COLO829 (cell line): ENCODE results near the gene CHTOP.

ENCODE experiments used
- DNase-seq: peaks from one replicate; pipeline ENCODE4 v3.0.0; 2012; ENCODE audit warnings: low spot score

CHTOP gene

DNA sequence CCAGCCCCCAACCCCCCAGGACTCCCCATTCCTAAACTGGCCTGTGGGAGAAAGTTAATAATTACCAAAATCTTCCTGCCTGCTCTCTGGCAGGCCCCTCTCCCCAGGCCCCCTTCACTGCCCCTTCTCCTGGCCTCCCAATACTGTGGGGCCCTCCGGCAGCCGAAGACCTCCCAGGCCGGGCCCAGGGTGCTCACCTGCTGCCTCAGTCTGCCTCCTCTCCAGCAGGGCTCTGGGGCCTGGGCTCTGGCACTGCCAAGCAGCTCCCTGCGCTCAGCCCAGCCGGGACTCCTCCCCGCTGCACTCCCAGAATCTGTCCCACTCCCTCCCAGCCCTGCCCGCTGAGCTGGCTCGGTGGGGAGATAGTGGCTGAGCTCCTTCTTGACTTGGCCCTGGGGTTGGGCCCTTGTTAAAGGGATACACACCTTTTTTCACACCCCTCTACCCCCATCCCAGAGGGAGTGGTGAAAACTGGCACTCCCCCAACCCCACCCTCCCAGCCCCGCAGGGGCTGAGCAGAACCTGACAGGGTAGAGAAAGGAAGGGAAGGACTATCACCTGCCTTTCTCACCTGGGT lies 21.0 kb upstream of the CHTOP start, which contains the start of gene S100A16:
S100A16 (minus strand) TSS at position 383 of the 577 bp plus-strand sequence. CDS start 4,986 bp downstream, outside the sequence.
- DNase-seq: no peak

DNA sequence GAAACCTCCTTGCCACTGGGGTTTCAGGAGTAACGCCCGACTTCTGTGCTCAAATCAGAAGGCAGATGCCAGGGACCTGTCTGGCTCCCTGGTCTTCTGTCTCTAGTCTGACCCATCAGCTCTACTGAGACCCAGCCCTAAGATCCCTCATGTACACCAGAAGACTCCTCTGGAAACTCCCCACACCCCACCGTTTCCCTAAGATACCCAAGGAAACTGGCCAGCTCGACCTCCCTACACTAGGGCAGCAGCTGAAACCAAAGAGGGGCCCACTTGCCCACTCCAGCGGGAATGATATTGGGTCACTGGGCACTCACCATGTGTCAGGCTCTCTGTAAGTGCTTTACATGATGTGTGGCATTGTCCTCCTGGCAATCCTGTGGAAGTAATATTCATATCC lies 20.5 kb upstream of the CHTOP start:
- no peak for DNase-seq

DNA sequence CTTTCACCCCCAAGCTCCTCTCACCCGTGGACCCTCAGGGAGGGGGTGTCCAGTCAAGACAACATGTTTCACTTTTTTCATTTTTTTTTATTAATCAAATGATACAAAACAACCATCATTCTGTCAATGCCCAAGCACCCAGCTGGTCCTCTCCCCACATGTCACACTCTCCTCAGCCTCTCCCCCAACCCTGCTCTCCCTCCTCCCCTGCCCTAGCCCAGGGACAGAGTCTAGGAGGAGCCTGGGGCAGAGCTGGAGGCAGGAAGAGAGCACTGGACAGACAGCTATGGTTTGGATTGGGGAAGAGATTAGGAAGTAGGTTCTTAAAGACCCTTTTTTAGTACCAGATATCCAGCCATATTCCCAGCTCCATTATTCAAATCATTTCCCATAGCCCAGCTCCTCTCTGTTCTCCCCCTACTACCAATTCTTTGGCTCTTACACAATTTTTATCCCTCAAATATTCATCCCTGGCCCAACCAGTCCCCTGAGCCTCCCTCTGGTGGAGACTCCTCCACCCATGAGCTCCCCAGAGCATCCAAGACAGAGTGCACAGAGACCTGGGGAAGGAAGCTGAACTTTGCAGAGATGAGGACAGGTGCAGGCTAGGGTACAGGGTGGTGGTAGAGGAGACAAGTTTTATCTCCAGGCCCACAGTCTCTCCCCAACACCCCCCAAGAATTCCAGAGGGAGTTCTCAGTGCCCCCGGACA lies 19.5 kb upstream of the CHTOP start:
- no peak for DNase-seq

DNA sequence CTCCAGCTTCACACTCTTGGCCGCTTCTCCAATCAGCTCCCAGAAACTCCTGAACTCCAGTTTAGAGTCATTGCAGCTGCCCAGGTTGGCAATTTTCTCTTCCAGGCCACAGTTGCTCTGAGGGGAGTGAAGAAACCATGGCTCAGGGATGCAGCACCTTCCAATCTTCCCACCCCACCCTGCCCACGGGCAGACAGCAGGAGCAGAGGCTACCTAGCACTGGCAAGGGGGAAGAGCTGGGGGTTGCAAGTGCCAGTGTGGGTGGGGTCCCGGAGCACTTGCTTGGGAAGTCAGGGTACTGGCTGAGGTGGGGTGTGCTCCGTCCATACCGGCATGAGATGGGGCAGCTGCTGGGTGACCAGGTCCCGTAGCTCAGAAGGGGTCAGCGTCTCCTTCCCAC lies 19.0 kb upstream of the CHTOP start:
- no peak for DNase-seq

DNA sequence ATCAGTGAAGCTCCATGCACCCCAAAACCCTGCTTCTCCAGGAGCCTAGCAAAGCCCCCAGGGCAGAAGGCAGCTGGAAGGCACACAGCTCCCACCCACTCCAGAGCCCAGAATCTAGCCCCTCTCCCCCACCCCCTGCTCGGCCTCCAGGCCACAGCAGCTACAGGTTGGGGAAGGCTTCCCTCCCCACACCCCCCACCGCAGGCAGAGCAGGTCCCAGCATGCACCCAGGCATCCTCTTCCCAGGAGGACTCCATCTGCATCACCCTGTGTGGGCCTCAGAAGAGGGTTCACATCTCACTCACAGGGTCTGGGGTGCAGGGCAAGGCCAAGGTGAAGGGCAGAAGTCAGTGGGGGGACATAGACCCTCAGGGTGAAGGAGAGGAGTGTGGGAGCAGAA lies 18.5 kb upstream of the CHTOP start:
- DNase-seq: no peak

DNA sequence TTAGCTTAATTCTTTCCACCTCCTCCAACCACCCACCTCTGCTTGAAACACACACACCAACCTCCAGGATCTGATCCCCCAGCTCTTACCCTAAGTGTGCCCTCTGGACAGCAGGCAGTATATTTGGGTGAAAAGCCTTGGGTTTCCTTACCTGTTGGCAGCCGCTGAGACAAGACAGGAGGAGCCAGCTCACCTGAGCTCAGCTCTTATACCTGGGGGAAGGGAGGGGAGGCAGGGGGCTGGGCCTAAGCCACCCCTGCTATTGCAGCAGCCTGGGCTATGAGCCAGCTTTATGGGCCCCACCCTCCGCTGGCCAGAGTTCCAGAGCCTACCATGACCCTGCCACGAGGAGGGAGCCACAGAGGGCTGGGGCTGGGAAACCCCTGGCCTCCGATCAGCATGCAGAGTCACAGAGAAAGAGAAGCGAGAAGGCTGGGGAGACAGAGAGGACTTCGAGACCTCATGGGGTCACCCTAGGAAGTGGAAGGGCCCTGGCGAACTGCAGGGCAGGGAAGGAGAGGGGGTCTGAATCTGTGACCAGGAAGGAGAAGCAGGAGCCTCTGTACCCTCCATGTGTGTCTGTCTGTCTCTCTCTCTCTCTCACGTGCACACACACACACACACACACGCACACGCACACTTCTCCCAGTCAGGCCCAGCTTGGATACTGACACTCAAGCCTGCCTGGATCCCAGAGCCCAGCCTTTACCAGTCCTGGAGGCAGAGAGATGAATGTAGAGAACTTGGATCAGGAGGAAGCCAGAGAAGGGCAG lies 17.5 kb upstream of the CHTOP start, which contains the start of gene S100A14:
S100A14 (minus strand) TSS at position 182 of the 773 bp plus-strand sequence. CDS start 467 bp downstream, outside the sequence.
- DNase-seq: no peak

DNA sequence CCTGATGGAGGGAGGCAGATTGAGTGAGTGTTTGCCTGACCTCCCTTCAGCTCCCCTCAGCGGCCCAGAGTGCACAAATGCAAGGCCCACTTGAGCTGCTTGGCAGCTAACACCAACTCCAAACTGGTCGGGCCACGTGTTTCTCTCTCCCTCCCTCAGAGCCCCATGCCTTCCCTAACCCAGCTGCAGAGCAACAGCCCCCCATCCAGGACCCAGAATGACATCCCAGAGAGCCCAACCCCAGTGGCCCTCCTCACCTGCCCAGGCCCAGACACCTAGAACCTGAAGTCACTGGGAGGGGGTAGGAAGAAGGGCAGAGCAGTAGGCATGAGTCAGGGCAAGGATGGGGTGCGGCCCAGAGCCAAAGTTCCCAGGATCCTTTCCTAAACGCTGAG lies 17.0 kb upstream of the CHTOP start:
- no peak for DNase-seq

DNA sequence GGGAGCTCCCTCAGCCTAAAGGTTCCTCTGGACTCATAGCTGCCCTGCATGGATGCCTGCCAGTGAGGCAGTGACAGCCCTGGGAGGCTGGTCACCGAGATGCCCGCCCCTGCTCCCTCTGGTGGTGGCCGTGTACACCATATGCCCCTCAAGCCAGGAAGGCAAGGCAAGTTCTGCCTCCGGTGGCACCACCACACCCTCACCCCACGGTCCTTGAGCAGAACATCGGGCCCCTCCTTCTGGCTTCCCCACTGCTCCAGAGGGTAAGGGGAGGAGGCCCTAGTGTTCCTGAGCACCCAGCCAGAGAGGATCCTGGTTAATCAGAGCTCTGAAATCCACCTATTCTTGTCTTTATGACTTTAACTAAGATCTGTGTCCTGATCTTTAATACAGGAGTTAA lies 16.2 kb upstream of the CHTOP start:
- DNase-seq: peak; percentile 82

DNA sequence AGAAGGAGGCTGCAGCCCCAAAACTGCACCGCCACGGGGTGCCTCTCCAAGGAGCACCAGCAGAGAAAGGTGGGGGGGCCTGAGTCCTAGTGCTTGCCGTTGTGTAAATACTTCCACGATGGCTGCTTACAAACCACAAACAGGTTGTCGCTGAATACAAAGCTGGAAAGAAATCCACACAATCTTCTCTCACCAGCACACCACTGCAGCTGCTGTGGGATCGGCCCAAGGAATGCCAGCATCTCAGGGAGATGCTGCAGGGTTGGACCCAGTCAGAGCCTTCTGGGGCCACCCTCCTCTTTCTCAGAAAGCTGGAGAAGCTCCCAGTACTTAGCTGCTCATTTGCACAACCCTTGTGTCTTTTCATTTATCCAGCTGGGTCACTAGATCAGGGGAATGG lies 14.7 kb upstream of the CHTOP start:
- DNase-seq: no peak

DNA sequence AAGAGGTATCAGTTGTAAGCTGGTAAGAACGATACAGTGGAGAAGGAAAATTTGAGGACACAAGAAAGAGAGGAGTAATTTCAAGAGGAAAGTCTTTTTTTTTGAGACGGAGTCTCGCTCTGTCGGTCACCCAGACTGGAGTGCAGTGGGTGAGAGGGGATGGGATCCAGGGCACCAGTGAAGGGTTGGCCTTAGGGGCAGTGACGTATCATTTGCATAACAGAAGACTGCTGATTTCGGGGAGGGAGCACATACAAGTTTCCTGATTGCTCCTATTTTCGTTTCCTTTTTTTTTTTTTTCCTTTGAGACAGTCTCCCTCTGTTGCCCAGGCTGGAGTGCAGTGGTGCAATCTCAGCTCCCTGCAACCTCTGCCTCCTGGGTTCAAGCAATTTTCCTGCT lies 10.8 kb upstream of the CHTOP start:
- DNase-seq: no peak

DNA sequence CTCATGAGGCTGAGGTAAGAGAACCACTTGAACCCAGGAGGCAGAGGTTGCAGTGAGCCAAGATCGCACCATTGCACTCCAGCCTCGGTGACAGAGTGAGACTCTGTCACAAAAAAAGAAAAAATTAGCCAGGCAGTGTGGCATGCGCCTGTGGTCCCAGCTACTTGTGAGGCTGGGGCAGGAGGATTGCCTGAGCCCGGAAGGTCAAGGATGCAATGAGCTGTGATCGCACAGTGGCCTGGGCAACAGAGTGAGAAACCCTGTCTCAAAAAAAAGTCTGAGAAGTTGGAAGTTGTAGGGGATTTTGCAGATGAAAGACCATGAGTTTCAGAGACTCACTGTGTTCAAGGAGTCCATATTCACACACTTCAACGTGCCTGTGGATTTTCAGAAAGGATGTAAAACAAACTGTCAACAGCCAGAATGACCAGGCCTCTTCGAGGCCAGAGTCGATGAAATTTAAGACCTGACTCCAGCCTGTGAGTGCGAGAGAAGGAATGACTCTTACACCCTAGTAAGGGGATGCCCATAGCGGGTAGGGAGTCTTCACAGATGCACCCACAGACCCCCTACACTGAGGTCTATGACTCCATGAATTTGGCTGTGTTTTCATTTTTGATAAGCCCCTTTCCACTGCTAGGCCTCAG lies 8.8 kb upstream of the CHTOP start:
- DNase-seq: no peak

DNA sequence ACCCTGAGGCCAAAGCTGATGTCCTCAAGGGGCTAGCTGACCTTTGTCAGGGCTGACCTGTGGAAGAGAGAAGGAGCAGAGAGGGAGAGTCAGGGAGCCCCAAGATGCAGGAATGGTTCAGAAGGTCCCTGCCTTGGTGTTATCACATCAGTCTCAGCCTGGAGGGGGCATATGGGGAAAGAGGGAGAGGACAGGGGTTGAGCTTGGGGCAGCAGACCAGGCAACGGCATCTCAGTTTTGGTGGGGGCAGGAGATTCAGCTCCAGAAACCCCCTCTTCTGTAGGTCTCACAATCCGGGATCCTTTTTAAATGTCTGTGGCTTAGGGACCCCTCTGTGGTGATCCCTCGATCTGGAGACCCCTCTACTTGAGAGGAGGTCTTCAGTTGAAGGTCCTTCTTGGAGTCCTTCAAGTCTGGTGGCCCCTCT lies 7.4 kb upstream of the CHTOP start:
- DNase-seq: no peak

DNA sequence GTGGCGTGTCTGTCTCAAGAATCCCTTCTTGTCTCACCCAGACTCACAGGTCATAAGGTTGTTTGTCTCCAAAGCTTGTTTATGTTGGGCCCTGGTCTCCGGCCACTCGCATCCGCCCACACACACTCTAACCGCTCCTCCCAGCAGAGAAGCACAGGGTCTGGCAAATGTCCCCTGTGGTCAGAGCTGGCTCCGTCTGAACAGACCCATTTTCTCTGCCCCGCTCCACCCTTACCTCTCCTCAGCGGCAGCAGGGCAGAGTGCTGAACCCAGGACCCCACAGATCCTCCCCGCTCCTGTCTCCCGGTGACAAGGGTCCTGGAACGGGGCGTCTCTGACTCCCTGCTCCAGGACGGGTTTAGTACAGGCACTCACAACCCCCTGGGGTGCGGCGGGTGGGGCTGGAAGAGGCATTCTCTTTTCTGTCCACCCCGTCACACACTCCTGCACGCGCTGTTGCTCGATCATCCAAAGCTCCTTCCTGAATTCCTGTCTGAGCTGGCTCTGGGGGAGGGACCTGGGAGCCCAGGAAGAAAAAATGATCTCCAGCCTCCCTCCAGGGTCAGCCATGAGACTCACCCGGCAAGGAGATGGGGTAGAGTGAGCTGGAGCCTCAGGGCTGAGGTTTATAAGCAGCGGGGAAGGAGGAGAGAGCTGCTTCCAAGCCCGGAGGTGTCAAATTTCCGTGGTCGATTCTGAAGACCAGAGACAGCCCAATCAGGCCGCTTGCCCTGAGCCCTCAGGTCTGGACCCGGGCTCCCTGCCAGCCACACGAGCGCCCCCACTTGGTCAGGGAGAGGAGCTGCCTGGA lies 6.8 kb upstream of the CHTOP start, which contains the start of gene S100A13:
S100A13 (minus strand) TSS at position 602 of the 811 bp plus-strand sequence. CDS start 1,033 bp downstream, outside the sequence.
- peak; percentile 93 for DNase-seq

DNA sequence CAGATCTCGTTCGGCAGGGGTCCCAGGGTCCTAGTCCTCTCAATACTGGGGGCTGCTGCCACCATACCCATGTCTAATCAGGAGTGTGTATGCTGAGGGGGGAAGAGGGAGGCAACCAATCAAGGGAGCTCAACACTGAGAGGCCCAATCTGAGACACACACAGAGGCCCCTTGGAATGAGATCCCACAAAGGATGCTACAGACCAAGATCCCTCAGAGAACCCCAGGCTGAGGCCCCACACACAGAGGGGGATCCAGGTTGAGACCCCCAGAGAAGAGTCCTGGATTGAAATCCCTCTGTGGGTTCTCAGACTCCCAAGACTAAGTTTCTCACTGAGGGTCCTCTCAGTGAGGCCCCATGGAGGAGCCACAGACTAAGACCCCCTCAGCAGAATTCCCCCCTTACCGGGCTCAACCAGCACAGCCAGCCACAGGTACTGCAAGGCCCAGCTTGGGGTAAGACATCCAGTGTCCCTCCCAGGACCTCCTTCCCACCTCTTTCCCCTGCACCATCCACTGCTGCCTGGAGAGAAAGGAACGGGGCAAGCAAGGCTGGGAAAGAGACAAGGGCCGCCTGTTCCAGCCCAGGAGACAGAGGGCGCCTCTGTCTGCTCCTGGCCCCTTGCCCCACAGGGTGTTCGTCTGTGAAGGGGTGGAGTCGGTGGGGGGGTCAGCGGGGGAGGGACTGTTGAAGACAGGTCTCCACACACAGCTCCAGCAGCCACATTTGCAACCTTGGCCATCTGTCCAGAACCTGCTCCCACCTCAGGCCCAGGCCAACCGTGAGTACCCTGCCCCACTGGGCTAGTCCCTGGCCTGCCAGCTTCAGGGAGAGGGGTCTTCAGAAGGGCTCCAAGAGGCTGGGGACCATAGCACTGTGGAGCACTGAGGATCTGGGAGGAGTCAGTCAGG lies 5.9 kb upstream of the CHTOP start, which contains the start of gene S100A1:
S100A1 (plus strand) TSS at position 720 of the 912 bp plus-strand sequence. CDS start 2,088 bp downstream, outside the sequence.
- DNase-seq: peak; percentile 96

DNA sequence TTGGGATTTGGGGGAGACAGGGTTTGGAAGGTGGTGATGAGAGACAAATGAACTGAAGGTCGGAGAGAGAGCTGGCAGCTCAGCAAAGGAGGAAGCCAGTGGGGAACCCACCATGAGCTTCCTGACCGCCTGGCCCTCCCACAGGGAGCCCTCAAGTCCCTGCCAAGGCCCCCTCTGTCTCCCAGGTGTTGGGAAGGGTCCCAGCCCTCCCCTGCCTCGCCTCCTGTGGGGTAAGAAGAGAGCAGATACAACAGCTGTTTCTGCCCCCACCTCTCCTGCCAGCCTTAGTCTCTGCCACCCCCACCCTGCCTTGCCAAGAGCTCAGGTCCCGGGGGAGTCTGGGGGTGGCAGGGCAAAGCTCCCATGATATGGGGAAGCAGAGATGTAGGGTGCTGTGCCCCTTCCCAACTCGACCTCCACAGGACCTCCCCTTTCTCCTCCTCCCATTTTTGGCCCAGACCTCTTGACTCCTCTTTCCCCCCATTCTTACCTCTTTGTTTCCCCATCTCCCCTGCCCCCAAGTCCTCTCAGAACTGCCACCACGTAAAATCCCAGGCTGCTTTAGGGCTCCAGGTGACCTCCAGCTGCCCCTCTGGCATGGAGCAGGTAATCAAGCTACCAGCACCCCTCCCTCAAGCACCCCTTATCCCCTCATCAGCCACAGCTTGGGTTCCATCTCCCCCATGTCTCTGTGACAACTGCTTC lies 5.1 kb upstream of the CHTOP start:
- DNase-seq: no peak

DNA sequence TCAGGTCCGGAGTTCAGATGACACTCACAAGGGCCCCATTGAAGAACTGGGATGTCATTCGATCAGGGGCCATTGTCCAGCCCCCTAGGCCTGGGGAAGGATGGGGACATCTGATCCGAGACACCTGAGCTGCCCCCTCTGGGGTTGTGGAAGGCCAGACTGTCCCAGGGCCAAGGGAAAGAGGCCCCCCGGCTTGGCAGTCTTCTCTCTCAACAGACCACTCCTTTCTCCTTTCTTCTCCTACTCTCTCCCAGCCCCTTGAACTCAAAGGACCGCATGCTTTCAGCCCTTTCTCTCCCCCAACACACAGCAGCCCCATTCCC lies 4.6 kb upstream of the CHTOP start:
- DNase-seq: no peak

DNA sequence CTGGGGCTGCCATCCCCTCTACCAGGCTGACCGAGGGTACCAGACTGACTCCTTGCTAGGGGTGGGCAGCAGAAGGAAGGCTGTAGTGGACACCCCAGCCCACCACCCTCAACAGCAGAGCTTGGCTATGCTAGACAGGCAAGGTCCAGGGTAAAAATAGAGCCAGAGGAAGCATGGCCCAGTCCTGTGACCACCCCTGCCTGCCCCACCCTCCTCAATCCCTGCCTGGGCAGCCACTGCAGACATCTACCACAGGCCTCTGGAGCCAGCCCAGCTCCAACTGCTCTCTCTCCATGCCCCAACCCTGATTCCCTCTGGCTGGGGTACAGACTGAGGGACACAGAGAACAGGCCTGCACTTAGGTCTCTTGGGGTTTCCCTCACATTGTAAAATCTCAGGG lies 3.9 kb upstream of the CHTOP start:
- no peak for DNase-seq

DNA sequence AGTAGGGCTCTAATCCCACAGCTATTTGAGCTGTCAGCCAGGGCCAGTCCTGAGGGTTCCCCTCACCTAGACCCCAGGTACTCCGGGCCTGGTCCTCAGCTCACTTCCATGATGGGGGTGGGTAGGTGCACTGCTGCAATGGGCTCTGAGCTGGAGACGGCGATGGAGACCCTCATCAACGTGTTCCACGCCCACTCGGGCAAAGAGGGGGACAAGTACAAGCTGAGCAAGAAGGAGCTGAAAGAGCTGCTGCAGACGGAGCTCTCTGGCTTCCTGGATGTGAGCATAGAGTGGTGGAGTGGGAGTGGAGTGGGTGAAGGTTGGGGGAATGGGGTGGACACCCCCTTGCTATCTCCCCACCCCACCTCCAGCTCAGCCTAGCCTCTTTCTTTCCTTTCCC lies 3.5 kb upstream of the CHTOP start:
- DNase-seq: no peak
